HG02623 (cell line): ENCODE results near the gene KIF26B.
"Not testable (repeated sequence)": the region's sequence is repeated elsewhere in the genome, so short reads cannot be mapped to it uniquely, and the experiment has no call there.

Experiments used
- ATAC-seq: cut with Tn5 transposase; IDR thresholded peaks from one replicate; pipeline ENCODE4 v1.9.1; 2021; ENCODE audit warnings: moderate library complexity; ENCODE audit not compliant: unreplicated experiment

KIF26B gene

DNA sequence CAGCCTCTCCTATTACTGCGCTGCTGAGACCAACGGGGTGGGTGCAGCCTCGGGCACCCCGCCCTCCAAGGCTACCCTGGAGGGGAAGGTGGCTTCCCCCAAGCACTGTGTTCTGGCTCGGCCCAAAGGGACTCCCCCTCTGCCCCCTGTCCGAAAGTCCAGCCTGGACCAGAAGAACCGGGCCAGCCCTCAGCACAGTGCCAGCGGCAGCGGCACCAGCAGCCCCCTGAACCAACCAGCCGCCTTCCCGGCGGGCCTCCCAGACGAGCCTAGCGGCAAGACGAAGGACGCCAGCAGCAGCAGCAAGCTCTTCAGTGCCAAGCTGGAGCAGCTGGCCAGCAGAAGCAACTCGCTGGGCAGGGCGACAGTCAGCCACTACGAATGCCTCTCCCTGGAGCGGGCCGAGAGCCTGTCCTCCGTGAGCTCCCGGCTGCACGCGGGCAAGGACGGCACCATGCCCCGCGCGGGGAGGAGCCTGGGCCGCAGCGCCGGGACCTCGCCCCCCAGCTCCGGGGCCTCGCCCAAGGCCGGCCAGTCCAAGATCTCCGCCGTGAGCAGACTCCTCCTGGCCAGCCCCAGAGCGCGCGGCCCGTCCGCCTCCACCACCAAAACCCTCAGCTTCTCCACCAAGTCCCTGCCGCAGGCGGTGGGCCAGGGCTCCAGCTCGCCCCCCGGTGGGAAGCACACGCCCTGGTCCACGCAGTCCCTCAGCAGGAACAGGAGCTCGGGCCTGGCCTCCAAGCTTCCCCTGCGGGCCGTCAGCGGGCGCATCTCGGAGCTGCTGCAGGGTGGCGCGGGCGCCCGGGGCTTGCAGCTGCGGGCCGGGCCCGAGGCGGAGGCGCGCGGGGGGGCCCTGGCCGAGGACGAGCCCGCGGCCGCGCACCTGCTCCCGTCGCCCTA lies 533.1 kb downstream of the KIF26B start:
- ATAC-seq = no peak

DNA sequence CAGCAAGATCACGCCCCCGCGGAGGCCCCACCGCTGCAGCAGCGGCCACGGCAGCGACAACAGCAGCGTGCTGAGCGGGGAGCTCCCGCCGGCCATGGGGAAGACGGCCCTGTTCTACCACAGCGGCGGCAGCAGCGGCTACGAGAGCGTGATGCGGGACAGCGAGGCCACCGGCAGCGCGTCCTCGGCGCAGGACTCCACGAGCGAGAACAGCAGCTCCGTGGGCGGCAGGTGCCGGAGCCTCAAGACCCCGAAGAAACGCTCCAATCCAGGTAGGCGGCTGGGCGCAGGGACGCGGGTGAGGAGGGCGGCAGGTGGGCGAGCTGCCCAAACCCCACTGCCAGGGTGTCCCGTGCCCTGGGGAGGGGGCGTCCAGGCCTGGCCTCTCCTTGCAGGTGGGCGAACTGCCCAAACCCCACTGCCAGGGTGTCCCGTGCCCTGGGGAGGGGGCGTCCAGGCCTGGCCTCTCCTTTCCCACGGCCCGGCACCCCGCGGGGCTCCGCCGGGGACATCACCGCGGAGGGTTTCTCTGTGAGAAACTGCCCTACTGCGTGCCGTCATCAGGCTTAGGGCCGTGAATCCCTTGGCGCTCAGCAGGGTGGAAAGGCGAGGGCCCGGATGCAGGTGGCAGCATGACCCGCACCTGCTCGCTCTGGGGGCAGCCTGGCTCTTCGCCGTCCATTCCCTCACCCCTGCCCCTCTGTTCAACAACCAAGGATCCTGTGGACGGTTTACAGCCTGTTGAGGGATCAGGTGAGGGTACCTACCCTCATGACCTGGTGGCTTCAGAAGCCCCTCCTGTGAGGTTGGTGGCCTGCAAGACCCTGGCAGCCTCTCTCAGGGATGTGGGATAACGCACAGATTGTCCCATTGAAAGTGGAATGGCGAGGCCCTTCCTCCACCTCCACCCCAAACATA lies 534.0 kb downstream of the KIF26B start:
- no peak for ATAC-seq

DNA sequence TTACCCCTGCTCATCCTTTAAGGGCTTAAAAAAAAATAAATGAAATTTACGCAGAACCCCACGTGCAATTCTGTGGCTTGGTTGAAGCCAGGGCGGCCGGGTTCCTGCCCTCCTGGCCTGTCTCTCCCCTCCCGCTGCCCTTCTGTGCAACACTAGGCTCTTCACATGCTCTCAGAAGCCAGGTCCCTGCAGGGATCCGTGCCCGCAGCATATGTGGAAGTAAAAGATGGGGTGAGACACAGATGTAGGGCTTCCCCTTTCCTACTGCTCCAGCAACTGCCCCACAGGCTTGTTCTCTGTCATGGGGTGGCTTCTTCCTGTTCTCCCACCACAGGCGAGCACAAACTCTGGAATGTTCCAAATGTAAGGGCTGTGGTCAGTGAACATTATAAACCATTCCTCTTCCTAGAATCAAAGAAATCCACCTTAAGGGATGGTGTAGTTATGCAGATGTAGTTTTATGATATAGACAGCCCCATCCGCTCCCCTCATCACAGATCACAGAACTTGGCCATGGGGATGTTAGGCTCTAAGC lies 535.4 kb downstream of the KIF26B start:
- no peak for ATAC-seq

DNA sequence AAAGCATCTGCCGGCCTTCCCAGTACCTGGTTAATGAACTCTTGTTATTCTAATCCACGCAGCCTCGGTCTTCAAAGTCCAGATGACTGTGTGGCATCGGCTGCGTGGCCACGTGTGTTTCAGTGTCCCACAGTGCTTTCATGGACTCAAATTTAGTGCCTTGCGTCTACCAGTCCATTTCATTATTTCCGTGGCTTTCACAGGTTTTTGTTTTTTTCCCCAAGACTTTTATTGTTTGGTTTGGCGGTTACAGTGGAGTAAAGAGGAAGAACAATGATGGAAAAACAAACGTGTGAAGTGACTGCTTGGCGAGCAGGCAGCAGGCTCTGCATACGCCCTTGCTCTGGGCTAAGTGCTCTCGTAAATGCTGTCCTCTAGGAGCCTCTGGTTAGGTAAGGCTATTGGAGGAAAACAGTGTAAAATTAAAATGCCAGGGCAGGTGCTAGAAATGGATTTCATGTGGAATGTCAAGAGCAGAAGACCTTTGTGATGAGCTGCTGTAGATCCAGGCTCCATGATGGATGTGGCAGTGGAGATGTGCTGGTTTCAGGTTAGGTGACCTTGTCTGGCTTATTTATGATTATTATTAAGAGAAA lies 536.3 kb downstream of the KIF26B start:
- ATAC-seq = no peak

DNA sequence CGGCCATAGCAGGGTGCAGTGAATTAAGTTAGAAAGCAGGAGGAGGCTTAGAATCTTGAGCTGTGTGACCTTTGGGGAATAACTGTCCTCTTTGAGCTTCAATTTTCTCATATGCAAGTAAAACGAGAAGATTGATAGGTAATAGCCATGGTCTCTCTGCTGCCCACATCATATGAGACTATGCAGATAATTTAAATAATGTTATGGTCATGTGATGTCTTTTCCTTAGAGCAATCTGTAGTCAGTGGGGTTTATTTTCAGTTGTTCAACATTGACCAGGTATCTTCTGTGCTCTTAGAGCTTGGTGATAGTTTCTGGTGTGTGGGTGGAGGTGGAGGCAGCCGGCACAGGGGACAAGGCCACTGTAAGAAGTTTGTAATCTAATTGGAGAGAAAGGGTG lies 537.1 kb downstream of the KIF26B start:
- no peak for ATAC-seq

DNA sequence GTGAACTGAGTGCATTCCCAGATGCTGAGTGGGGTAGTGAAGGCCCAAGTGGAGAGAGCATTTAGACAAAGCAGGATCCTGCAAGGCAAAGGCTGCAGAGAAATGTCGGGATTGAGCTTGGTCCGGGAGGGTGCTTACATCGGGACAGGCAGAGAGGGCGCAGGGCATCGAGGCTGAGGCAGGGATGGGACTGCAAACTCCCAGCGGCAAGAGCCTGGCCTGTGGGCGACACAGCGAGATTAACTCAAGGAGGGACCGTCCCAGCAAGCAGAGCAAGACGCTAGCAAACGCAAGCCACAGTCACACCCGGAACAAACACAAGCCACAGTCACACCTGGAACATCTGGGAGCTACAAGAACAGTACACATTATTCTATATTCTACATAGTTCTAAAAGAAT lies 537.5 kb downstream of the KIF26B start:
- ATAC-seq = no peak

DNA sequence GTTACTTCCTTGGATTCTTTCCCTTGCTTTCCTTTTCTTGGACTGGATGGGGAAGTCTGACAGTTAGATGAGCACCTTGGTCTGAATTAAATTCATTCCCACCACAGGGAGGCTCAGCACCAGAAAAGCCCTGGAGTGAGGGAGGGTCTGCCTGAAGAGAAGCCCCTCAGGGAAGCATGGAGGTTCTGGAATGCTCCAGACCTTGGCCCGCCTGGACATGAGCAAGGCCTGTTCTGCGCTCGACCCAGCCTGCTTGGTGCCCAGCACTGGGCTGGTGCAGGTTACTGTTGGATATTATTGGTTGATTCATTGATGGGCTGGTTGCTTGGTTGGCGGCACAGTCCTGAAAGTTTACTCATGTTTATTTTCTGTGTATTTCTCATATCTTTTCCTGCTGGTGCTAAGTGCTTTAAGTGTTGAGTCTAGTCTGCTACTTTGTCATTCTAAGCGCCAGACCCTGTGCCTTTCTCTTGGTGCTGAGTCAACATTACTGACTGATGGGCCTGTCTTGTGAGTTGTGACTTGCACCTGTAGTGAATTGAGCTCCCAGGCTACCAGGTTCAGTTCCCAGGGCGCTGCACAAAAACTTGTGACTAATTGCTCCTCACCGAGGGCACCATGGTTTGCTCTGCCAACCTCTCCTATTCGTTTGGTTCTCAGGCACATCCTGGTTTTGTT lies 538.5 kb downstream of the KIF26B start:
- no peak for ATAC-seq

DNA sequence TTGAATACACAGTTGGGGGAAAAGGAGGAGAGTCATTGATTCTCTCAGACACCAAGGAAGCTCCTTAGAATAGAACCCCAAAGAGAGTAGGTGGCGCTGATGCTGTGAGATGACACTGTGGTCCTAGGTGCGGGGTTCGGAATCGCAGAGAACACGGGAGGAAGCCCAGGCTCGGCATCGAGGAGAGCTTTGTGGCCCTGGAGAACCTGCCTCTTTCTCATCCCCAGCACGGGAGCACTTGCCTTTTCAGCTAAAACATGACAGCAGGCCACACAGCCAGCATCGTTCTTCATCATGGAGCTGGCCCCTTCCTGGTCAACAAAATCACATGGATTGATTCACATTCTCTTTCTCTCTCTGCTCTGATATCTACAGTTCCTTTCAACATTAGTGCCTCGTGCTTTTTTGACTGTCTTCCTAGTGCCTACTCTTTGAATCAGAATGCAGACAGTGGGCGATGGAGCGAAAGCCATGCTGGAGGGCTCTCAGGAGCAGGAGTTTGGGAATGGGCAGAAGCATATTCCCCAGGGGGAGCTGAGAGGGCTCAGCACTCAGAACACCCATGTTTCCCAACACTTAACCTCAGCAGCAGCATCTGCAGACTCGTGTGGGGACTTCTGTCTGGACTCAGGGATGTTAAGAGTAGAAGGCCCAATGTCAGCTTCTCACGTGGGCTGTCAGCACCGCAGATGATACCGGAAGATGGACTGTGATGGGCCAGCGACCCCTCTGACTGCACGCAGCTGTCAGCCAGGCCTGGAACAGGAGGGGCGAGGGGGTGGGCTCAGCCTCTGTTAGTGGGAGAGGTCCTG lies 539.4 kb downstream of the KIF26B start:
- no peak for ATAC-seq

DNA sequence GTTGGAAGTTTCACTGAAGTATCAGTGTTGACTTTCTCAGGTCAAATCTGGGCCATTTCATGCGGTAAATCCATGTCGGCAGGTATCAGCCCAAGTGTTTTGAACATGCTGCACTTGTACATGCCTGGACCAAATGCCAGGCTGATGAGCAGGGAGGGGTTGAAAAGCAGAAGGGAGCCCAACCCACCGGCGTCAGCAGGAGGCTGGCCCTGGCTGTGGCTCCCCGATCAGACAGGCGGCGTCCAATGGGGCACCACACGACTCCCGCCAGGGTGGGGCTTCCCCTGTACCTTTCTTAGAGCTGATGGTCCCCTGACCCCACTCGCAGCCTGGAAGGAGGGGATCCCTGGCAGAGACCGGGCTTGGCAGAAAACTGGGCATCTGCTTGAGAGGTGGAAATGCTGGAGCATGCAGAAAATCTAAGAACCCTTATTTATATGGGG lies 540.0 kb downstream of the KIF26B start:
- no peak for ATAC-seq

DNA sequence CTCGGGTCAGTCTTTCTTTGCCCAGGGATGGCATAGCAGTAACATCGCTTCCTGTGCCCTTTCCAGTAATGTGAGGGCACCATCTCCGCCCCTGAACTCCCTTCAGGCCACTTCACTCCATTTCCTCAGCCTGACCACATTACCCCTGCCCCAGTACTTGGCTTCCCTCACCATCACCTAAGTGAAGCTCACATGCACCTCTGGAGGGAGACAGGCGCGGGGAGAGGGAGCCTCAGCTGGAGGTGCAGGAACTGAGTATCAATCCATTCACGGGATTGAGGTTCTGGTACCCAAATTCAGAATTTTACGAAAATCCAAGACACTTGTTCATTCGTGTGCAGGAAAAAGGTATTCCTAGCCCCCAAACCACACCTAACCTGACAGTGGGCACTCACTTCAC lies 540.4 kb downstream of the KIF26B start:
- ATAC-seq = no peak

DNA sequence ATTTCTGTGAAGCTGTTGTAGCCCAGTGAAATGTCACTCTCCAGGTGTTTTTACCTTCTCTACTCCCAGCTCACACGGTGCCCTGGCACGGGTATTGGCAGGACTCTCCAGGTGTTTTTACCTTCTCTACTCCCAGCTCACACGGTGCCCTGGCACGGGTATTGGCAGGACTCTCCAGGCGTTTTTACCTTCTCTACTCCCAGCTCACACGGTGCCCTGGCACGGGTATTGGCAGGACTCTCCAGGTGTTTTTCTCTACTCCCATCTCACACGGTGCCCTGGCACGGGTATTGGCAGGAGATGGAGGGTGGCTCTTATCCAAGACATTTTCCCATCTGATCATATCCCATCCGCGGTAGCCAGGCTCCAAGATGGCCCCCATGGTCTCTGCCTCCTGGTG lies 540.9 kb downstream of the KIF26B start:
- not testable (repeated sequence) for ATAC-seq

DNA sequence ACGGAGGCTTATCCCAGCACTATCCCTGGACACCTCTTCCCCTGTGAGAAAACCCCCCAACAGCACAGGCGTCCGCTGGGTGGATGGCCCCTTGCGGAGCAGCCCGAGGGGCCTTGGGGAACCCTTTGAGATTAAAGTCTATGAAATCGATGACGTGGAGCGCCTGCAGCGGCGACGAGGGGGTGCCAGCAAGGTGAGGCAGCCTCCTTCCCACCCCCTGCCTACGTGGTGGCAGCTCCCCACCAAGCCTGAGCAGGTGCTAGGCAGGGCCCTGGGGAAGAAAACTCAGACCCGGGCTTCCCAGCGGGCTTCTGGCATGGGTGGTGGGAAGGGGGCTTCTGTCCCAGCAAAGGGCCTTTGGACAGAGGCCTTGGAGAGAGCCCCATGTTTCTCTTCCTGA lies 543.3 kb downstream of the KIF26B start:
- no peak for ATAC-seq

DNA sequence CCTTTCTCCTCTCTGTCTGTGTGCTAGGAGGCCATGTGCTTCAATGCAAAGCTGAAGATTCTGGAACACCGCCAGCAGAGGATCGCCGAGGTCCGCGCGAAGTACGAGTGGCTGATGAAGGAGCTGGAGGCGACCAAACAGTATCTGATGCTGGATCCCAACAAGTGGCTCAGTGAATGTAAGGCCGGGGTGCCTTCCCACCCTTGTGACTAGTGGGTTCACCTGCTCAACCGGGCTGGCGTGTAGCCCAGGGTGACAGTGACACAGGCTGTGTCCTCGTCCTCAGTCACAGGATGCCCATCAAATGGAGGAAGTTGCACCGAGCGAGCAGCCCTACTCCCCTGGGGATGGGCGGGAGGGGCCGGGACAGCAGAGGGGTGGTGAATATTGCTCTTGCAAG lies 544.1 kb downstream of the KIF26B start:
- ATAC-seq = no peak

DNA sequence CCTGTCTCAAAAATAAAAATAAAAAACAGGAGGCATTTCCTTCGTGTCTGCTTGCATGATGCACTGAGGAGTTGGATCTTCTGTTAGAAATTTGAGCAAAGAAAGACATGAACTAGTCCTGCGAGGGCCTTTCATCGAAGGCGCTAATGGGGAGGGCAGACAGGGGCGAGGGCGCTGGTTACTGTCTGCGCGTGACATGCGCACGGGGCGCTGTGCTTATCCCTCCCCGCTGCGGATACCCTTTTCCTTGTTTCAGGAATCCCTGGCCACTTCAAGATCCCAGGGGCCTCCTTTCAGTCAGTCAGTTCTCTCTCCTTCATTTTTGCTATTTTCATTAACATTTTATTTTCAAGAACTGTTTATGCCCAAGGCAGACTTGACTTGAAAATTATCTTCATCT lies 545.8 kb downstream of the KIF26B start:
- ATAC-seq = no peak

DNA sequence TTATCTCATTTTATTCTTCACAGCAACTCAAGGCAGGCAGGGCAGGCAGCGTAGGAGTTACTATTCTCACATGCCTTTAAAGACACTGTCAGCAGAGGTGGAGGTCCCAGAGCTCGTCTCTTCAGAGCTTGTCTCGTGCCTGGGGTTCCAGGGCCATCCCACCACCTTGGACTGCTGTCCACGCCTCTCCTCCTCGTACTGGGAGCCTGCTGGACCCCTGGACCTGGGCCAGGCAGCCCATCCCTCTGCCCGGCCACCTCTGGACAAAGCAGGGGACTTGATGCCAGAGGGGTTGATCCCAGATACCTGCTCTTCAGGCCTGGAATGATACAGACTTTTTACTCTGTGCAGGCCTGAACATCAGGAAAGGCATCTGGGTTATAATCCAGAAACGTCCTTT lies 546.8 kb downstream of the KIF26B start:
- ATAC-seq = no peak

DNA sequence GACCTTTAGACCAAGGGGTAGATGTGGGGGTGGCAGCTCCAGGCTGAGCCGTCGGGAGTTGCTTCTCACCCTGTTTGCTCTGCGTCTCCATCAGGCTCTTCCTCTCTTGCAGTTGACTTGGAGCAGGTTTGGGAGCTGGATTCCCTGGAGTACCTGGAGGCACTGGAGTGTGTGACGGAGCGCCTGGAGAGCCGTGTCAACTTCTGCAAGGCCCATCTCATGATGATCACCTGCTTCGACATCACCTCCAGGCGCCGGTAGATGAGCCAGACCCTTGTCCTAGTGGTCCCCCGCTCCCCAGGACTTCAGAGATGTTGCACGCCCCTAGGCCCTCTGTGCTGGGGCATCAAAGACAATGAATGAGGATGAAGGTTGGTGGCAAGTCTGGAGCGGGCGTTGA lies 547.6 kb downstream of the KIF26B start:
- ATAC-seq = no peak

DNA sequence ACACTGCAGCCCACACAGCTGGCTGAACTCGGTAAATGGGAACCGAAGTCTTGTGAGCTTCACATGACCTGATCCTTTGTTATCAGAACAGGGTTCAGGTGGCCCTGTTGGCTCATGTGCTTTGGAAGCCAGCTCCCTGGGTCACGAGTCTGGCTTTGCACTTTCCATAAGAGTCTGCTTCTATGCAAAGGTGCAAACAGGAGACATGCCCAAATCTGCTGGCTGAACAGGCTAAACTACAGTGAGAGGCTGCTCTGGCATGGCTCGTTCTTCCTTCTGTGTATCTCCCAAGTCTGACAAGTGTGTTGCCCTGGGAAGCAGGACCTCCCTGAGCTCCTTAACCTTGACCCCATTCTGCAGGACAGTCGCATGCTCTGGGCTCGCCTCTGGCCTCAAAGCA lies 549.6 kb downstream of the KIF26B start:
- ATAC-seq = no peak

DNA sequence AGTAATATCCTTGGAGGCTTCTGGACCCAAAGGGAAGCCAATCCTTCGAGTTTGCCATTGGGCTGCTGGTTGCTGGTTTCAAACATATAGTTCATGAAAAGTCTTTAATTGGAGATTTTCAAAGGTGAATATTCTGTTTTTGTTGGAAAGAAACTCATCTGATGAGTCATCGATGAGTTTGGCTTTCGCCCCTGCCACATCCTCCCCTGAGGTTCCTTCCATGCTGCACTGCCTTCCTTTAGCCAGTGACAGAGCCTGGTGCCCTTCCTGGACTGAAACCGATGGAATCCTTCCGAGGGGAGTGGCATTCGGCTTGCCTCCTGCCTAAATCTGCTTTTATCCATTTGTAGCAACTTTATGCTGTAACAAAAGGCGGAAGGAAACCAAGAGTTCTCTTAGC lies 550.0 kb downstream of the KIF26B start:
- ATAC-seq = no peak

DNA sequence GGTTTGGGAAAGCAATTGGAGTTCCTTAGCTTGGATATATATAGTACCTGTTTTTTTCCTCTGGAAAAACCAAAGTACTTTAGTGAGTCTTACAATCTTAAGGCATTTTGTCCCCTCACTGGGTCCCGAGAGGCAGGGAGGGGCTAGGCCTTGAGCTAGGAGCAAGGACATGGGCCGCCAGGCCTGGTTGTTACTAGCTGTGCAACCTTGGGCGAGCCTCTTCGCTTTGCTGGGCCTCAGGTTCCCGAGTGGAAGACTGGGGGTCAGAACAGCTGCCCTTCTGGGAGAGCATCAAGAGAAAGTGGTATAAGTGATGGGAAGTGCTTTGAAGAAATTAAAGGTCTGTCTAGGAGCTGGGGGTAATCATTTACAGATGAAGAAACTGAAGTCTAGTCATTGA lies 553.2 kb downstream of the KIF26B start:
- ATAC-seq = no peak
